Panc1 (cell line): ENCODE results near the gene PPIE.

Experiments
- POLR2AphosphoS5 ChIP-seq: IDR thresholded peaks from 2 replicates; pipeline ENCODE4 v1.6.1; 2012; ENCODE audit warnings: mild to moderate bottlenecking, low read depth, low read length, moderate library complexity
- REST ChIP-seq, 2 experiments: IDR thresholded peaks; 2 replicates each; pipeline ENCODE4 v1.6.1; 2011 to 2012; ENCODE audit warnings: low read depth in 2 of 2, control low read depth in 1 of 2, low read length in 1 of 2, mild to moderate bottlenecking in 1 of 2, moderate library complexity in 1 of 2; ENCODE audit not compliant: insufficient read depth in 1 of 2
- SIN3A ChIP-seq: IDR thresholded peaks from 2 replicates; pipeline ENCODE4 v1.6.1; 2012; ENCODE audit warnings: low read depth, mild to moderate bottlenecking, low read length, moderate library complexity, borderline replicate concordance; ENCODE audit not compliant: insufficient read depth
- TF ChIP-seq, protein P1 (sequence below): fragments of 450-650 bp; IDR thresholded peaks from 2 replicates; pipeline ENCODE4 v1.5.1; 2017; ENCODE audit warnings: mild to moderate bottlenecking

- TF ChIP-seq POLR2AphosphoS5: no peak
- TF ChIP-seq, protein P1, sequence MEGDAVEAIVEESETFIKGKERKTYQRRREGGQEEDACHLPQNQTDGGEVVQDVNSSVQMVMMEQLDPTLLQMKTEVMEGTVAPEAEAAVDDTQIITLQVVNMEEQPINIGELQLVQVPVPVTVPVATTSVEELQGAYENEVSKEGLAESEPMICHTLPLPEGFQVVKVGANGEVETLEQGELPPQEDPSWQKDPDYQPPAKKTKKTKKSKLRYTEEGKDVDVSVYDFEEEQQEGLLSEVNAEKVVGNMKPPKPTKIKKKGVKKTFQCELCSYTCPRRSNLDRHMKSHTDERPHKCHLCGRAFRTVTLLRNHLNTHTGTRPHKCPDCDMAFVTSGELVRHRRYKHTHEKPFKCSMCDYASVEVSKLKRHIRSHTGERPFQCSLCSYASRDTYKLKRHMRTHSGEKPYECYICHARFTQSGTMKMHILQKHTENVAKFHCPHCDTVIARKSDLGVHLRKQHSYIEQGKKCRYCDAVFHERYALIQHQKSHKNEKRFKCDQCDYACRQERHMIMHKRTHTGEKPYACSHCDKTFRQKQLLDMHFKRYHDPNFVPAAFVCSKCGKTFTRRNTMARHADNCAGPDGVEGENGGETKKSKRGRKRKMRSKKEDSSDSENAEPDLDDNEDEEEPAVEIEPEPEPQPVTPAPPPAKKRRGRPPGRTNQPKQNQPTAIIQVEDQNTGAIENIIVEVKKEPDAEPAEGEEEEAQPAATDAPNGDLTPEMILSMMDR: no peak
- TF ChIP-seq REST (IDR thresholded peaks at IDR 0.05; ENCODE audit: insufficient read depth in 1 of 2, low read depth in 2 of 2, low read length in 1 of 2): no peak
- no peak for TF ChIP-seq SIN3A
These were observed 18.8 kb downstream of the PPIE start for GRCh38 chr1:39757501-39757900.
